HG03575 (cell line): Measurements from ENCODE around the gene LUZP1.

Experiments
- ATAC-seq: cut with Tn5 transposase; IDR thresholded peaks from one replicate; pipeline ENCODE4 v1.9.1; 2021; ENCODE audit not compliant: unreplicated experiment, insufficient number of reproducible peaks, low FRiP score; ENCODE audit errors: extremely low read depth

LUZP1 gene

DNA sequence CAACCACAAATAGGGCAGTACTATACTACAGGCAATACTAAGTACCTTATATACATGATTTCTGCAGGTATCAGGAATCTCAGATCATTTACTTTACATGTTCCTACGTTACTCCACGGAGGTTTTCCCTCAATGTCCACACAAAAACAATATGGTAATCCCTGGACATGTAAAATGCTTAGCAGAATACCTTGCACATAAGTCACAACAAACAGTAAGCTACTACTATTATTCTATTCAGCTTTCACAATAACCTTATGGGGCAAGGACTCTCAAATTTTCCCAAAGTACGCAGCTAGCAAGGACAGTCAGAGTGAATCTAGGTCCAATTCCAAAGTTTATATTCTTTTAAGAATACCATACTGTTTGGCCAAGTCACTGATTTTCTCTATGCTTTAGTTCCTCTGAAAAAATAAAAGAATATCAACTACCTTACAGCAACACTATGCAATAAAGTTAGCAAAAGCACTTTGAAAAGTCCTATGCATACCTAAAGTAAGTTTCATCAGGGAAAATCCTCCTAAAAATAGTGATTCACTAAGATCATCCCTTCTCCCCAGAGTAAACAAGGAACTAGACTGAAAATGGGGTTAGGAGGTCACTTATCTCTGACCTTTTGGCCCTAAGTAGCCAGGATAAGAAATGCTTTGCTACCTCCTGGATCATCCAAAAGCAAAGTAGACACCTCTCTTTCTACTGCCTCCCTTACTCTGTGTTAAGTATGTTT is 67.4 kb downstream of the LUZP1 start:
- ATAC-seq: no peak

DNA sequence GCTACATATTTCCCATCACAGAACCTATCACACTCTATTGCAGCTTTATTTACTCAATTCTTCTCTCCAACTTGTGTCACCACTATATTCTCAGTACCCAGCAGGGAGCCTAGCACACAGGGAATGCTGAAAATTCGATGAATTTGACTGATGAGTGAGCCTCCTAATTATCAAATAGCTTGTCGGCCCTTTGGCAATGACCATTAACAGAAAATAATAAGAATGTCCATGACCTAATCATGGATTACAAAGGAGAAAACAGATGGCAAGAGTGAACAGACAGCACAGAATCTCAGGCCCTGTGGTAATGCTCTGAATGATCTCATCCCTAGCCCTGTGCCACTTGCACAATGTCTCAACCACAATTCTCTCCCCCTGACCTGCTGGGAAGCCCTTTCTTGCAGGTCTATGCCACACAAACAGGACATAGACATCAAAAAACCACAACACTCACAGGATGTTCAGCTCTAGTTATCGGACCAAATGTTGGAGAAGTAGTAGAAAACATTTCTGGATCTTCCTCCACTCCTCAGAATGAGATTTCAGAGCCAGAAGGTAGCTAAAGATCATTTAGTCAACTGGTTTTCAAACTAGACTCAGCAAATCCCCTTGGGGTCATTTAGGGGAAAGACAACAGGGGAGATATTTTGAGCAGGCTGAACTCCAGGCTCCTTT is 68.4 kb downstream of the LUZP1 start:
- ATAC-seq: no peak

DNA sequence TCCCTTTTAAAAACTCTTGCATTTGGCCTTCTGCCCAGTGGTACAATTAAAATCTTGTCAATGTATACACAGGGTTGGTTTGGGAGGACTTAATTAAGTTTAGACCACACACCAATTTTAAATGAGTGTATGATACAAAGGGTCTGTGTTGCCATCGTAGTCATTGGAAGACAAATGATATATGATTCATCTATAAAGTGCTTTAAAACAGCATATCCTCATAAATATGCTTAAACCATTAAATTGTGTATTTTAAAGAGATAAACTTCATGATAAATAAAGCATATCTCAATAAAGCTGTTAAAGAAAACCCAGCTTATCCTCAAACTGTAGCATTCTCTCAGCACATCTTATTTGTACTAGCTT is 69.5 kb downstream of the LUZP1 start:
- no peak for ATAC-seq

GRCh38 chr1:23098463-23099170 is 70.0 kb downstream of the LUZP1 start:
- no peak for ATAC-seq

GRCh38 chr1:23097316-23097715 is 71.3 kb downstream of the LUZP1 start:
- ATAC-seq: no peak

DNA sequence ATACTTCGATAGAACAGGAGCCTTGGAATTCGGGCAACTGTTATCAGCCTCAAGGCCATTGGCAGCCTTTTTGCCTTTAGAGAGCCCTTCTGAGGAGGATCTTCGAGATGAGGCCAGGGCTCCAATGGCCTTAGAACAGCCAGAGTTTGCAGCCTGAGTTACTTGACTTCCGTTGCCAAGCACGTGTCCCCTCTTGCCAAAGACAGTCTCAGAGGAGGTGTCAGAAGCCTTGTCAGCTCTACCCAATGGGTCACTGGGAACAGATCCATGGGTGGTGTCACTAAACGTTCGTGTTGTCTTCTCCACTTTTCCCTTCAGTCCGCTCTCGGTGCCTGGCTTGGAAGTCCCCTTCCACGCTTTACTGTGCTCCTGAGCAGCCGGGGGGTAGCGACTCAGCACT is 76.2 kb downstream of the LUZP1 start:
- ATAC-seq: no peak

DNA sequence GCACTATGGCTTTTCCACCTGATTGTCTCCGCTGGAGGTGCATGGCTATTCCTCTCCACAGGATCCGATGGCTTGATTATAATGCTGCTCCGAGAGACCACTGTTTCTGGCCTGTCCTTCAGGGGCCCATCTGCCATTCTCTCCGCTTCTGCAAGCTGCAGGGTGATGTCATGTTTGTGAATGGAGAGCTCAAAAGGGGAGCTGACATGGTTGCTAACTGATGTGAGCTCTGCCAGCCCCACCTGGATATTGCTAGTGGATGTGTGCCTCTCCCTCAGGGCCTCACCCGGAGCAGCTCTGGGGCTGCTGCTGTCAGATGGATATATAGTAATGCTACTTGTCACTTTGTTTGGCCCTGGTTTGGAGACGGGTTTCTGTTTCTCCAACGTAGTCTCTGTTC is 77.1 kb downstream of the LUZP1 start:
- ATAC-seq: no peak

DNA sequence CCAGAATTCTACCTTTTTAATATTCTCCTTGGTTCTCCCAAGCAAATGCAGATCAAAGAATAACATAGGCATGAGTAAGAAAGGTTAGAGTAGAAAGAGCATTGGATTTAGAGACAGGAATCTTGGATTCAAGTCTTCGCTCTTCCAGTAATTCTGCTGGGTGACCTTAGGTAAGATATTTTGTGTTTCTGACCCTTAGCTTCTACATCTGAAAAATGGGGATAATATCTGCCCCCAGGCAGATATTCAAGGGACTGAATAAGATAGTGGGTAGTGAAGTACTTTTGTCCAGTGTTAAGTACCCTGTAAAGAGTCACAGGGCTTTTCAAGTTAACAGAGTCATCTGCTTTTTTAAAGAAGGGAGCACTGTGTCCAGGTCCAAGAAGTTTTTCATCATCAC is 78.6 kb downstream of the LUZP1 start:
- ATAC-seq: no peak

GRCh38 chr1:23088027-23088426 is 80.6 kb downstream of the LUZP1 start:
- no peak for ATAC-seq

DNA sequence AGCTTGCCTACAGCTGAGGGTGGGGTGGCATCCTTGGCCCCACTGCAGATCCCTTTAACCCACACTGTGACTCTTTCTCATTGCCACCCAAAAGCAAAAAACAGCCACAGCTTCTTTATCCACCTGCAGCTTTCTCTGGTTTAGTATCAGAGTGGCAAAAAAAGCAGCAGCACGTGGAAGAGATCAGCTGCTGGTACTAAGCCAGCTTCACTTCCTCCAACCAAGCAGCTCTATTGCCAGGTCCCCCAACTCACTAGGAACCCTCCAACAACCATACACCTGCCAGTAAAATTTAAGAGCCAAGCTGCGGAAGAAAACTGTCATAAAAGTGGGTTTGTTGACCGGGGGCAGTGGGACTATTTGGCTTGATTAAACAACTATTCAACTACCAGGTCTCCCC is 83.0 kb downstream of the LUZP1 start:
- no peak for ATAC-seq

DNA sequence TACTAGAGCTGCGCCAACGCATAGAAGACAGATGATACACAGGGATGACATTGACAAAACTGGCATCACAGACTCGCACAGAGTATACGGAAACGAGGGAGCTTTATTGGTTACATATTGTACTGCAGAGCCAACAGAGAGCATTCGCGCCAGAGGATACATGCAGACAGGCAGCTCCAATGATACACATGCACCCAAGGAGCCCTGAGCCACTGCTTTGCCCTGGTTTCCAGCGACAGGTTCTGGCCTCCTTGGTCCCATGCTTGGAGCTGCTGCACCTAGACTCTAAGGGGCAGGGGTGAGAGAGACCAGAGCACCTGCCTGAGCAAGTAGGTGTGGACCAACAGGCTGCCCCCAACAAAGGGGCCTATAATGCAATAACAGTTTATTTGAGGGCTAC is 83.8 kb downstream of the LUZP1 start:
- ATAC-seq: no peak

DNA sequence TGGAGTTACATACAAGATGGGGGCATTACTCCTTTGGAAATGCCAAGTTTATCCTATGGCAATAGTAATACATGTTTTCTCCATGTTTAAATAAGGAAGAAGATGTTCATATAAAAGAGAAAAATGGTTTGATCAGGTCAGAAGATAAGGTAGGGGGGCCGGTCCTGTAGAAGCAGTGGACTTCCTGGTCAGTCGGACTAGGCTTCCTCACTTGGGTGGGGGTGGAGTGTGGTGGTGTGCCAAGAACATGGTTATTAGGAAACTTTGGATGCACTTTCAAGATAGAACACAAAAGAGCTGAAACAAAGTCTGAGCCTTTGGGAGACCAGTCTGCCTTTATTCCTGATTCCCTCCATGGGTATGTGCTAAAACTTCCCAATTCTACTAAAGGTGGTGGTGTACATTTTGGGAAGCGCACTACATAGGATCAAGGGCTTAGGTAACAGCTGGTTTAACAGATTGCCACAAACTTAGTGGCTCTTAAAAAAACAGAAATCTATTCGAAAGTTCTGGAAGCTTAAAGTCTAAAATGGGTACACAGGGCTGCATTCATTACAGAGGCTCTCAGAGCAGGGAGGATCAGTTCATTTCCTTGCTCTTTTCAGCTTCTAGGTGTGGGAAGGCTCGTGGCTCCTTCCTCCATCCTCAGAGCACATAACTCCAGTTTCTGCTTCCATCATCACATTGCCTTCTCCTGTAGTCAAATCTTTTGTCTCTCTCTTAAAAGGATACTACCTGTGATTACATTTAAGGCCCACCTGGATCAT is 84.8 kb downstream of the LUZP1 start:
- ATAC-seq: no peak

- ATAC-seq: no peak
Measured at GRCh38 chr1:23081376-23081775, 87.3 kb downstream of the LUZP1 start.

DNA sequence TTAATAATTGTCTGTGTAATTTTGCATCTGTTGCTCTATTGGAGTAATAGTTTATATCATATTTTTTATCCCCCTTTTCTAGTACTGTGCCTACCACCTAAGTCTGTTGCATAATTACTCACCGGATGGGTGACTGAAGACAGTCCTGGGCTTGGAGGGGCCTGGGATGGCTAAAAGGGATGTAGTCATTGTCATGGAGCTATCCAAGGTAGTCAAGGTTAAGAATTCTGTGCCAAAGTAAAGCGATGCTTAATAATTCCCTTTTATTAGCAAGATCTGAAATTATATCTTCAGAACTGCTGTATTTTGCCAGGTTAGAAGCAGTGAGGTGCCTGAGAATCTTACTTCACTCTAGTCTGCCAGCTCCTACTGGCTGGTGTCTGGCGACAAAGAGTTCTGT is 87.8 kb downstream of the LUZP1 start:
- no peak for ATAC-seq

GRCh38 chr1:23079025-23079424 is 89.6 kb downstream of the LUZP1 start:
- ATAC-seq: no peak

DNA sequence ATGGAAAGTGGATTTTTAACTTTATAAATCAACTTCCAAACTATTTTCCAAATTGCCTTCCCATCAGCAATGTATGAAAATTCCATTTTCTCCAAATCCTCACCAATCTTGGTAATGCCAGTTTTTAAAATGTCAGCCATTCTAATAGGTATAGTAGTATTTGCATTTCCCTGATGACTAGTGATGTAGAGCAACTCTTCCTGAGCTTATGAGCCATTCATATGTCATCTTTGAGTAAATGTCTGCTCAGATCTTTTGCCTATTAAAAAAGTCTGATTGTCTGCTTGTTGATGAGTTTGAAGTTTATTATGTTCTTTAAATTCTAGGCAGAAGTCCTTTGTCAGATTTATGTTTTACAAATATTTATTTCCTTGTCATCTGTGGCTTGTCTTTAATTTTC is 94.6 kb downstream of the LUZP1 start:
- ATAC-seq: no peak

GRCh38 chr1:23069675-23070074 is 99.0 kb downstream of the LUZP1 start:
- ATAC-seq: no peak

DNA sequence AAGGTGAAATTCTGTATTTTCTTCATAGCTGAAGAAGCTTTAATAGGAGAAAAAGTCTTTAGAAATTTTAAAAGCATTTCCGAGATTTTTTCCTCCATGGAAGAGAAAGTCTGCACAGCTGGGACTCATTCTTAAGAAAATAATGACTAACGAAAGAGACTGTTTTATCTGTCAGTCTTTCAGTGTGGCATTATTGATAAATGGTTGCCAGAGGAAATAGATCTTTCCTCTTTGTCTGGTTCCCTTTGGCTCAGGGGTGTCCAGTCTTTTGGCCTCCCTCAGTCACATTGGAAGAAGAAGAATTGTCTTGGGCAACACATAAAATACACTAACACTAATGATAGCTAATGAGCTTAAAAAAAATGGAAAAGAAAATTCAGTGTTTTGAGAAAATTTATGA is 99.5 kb downstream of the LUZP1 start:
- ATAC-seq: no peak

DNA sequence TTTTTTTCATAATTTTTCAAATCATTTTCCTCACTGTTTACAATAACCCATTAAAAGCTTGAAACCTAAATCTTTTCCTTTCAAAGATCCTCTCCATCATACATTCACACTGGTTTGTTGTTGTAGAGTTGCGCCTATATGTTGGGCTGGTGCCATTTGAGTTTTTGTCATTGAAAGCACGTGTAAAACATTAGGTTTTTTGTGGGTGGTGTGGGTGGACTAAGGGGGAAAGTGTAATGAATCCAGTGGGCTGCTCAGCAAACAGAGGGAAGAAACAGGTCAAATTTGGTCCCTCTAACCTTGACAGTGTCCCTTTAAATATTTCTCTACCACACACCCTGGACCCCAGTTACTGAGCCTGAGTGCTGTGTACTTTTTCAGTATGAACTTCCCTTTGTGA is 102.6 kb downstream of the LUZP1 start:
- no peak for ATAC-seq

DNA sequence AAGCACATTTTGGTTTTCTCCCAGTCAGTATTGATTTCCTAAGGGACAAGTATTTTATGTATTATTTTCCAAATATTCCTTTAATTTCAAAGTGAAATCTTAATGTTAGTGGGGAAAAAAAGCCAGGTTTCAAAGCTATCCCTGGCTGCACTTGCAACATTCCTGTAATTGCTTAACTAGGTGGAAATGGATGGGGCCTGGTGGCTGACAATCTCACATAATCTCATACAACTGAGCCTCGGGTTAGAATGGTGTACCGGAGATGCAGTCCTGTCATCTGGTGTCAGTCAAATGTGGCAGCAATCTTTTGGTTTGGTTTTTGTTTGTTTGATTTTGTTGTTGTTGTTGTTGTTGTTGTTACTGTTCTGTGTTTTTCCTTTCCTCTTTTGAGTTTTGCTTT is 103.3 kb downstream of the LUZP1 start:
- ATAC-seq: no peak
